HG03196 (cell line): ENCODE results near the gene PACS2.

Source experiments
- ATAC-seq: cut with Tn5 transposase; IDR thresholded peaks from one replicate; pipeline ENCODE4 v1.9.1; 2021; ENCODE audit not compliant: unreplicated experiment

PACS2 gene

DNA sequence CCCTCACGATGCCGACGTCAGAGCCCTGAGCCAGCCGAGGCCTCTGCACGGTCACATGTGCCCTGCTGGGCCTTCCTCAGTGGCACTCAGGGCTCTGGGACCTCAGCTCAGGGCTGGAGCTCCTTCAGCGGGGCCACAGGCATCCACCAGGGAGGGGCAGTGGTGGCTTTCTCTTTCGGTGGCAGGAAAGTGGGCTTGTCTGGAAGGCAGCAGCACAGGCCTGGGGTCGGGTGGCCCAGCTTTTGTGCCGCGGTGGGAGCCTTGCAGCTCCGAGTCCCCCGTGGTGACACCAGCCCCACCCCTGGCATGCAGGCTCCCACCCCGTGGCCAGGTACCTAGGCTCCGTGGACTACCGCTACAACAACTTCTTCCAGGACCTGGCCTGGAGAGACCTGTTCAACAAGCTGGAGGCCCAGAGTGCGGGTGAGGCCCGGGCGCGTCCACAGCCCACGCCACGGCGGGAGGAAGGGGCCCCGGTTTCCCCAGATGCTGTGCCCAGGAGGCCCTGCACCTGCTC is 69.6 kb downstream of the PACS2 start:
- no peak for ATAC-seq

DNA sequence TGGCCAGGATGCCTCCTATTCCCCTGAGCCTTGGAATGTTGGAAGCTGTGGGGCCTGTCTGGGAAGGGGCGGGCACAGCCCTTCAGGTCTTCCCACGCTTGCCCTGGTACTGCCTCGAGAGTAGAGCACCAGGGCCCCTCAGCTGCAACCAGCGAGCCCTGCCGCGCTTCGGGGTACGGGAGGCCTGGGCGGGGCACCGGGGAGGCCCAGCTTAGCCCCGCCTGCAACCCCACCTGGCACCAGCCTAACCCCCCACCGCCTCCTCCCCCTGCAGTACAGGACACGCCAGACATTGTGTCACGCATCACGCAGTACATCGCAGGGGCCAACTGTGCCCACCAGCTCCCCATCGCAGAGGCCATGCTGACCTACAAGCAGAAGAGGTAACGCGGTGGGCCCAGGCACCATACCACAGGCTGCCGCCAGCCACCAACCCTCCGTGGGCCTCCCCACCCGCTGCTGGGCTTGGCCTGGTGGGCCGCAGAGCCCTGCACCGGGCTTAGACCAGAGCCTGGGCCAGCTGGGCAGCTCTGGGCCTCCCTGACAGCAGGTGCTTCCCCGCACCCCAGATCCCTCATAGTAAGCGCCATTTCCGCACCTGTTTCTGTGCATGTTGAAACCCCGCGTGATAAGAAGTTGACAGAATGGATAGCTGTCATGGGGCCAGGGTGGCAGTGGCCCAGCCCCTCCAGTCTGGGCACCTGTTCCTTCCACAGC is 70.2 kb downstream of the PACS2 start:
- no peak for ATAC-seq

DNA sequence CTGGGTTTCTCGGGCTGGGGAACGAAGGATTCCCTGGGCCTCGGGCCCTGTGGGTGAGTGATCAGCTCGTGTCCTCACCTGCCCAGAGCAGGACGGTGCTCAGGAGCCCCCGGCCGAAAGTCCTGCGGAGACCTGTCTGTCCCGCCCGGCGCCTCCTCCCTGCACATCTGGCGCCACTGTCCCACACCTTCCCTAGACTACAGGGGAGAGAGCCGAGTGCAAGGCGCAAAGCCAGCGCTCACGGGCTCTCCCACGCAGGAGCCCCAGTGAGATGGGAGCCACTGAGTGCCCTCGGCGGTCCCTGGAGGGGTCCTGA is 70.7 kb downstream of the PACS2 start:
- ATAC-seq: no peak

DNA sequence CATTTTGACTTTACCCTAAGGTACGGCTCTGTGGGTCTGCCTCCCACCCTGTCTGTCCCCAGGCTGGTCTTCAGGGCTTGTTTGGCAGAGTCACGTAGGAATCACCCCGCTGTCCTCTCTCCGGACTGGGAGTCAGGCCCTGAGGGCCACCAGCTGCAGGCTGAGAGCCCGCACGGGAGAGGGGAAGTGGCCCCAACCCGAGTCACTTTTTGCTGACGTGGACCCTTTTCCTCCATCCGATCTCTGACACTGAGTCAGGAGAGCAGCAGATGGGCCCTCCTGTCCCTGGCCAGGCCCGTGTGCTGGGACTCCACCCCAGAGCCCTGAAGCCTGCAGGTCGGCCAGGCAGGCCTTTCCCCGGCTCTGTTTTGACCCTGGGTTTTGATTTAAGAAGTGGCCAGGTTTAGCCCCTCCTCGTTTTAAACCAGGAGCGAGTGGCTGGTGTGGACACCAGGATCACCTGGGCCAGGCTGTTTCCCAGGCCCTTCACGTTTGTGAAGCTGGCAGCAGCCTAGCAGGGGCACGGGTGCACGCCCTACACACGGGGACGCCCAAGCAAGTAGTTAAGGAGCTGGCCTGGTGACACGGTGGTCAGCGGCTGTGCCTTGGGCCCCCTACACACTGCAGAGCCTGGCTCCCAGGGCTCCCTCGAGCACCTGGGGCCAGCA is 71.3 kb downstream of the PACS2 start:
- no peak for ATAC-seq

DNA sequence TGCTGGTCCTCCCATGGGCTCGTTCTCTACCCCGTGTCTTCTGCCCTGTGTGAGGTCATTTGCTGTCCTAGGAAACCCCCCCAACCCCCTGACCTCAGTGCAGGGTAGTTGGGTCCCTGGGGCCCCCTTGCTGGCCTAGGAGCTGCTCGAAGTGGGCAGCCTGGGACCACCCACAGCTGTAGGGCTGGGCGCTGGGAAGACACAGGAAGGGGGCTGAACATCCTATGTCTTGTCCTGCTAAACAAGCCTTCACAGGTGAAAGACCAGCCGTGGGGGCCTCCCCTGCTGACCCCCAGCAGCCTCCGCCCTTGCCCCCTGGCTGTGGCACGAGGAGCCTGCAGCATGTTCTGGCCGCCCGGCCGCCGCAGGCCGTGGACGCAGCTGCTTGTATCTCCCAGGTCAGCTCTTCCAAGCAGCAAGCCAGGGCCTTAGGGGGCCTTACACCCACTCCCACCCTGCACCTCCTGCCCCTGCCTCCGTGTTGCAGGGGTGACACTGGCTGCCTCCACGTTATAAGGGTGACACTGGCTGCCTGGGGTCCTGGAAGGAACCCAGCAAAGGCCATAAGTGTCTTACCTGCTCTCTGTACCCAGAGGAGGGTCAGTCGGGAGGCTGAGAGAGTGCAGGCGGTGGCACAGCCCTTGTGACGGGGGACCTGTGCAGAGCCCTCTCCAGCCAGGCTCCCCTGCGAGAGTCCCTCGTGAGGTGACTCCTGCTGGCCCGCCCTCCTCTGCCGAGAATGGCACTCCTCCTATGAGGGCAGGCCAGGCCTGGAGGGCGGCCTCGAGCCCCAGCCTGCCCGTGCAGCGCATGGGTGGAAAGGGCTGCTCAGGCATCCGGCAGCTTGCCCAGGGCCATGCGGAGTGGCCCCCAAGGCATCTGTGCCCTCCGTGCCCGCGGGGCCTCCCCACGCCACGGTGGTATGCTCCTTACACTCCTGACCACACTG is 72.3 kb downstream of the PACS2 start:
- no peak for ATAC-seq

GRCh38 chr14:105387530-105387922 is 73.0 kb downstream of the PACS2 start:
- no peak for ATAC-seq

GRCh38 chr14:105388110-105388951 is 73.8 kb downstream of the PACS2 start:
- no peak for ATAC-seq

GRCh38 chr14:105388976-105389375 is 74.4 kb downstream of the PACS2 start:
- no peak for ATAC-seq

- ATAC-seq: no peak
These were observed 75.0 kb downstream of the PACS2 start for GRCh38 chr14:105389534-105389933.

- ATAC-seq: no peak
These were observed 75.7 kb downstream of the PACS2 start for GRCh38 chr14:105389976-105390848.

DNA sequence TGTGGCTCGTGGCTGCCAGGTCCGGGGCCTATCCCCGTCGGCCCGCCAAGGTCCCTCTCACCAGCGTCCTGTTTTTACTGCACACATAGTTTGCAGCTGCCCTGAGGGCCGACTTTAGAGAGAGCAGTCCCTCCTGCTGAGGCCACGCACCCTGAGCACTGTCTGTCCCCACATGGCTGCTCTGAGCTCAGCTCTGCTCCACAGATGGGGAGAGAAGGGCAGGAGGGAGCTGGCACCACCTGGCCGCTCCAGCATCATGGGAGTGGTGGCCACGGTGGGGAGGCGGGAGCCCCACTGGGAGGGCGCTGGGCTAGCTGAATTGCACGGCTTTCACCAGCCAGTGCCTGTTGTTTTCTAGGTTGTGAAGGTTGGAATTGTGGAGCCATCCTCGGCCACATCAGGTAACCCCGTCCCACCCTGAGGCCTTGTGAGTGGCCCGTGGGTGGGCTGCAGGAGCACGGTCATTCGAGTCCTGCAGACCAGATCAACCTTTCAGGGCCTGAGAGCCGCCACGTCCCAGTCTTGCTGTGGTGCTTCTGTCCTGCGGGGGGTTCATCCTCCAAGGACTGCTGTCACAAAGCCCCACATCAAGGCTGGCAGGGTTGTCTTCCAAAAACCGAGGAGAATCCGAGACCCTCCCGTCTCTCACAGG is 76.4 kb downstream of the PACS2 start:
- no peak for ATAC-seq

DNA sequence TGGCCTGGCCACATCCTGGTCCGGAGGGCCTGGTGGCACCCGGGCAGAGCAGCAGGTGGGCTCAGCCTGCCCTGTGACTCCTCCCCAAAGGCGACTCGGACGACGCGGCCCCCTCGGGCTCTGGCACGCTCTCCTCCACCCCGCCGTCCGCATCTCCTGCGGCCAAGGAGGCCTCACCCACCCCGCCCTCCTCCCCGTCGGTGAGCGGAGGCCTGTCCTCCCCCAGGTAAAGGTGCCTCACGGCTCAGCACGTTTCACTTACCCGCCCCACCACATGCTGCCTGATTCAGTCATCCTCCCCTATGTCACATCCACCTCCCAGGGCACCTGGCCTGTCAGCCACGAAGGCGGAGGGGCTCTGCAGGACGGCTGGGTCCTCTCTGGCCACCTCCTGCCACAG is 77.0 kb downstream of the PACS2 start:
- no peak for ATAC-seq

GRCh38 chr14:105392131-105393090 is 77.9 kb downstream of the PACS2 start:
- ATAC-seq: no peak

- no peak for ATAC-seq
These were observed 78.6 kb downstream of the PACS2 start for GRCh38 chr14:105393151-105393550.

- no peak for ATAC-seq
These were observed 80.4 kb downstream of the PACS2 start for GRCh38 chr14:105394714-105395537.

DNA sequence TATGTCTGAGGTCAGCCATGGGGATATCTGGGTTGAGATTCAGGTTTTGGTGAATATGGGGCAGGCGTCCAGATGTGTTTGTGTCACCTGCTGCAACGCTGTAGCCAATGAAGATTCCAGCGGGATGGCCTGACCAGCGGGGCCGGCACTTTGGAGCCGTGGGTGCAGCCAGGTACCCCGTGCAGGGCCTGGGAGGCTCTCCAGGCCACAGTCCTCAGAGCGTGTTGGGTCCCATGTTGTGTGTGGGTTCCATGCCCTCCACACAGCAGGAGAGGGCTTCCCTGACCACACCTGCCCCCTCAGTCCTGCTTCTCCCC is 80.9 kb downstream of the PACS2 start:
- ATAC-seq: no peak

DNA sequence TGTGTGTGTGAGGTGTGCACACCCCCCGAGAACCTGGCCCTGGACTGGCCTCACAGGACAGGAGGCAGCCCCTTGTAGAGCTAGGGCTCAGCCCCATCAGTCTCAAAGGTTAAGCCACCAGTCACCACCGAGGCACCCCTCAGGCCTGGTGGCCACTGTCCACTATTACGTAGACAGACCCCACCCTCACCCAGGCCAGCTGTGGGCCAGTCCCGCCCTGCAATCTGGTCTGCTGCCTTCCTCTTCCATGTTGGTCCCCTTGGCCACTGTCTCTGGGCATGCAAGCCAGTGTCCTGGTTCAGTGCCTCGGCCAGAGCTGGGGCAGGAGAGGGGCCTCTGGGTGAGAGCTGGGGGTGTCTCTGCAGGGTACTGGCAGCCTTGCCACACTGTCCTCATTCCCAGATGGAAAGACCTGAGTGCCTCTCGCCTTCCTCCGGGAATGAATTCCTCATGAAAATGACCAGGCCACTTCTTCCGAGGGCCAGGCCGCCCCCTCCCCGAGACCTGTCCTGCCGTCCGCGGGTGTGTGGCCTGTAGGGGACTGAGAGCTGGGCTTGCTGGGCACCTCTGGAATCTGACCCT is 82.9 kb downstream of the PACS2 start:
- ATAC-seq: no peak
